HepG2 (cell line): ENCODE results near the gene CARMIL3. TPM values are rescaled to one million over a fixed set of nuclear protein-coding genes. Genes with fewer than 3 reads are reported as not detected.

Experiments
- ARID2 ChIP-seq: sonication (generic); formaldehyde crosslinking; IDR thresholded peaks from 2 replicates; pipeline ENCODE4 v1.8.1; 2022; ENCODE audit warnings: mild to moderate bottlenecking, missing genetic modification reagents, borderline replicate concordance
- DDIT3 ChIP-seq: sonication (generic); formaldehyde crosslinking; IDR thresholded peaks from 2 replicates; pipeline ENCODE4 v1.4.0; 2020; ENCODE audit warnings: mild to moderate bottlenecking, missing genetic modification reagents
- GABPB1 ChIP-seq: IDR thresholded peaks from 2 replicates; pipeline ENCODE4 v1.6.1; 2016; ENCODE audit warnings: mild to moderate bottlenecking, missing genetic modification reagents, moderate library complexity, missing compliant biosample characterization
- HDAC1 ChIP-seq: sonication (generic); formaldehyde crosslinking; IDR thresholded peaks from 2 replicates; pipeline ENCODE4 v1.5.1; 2020; ENCODE audit warnings: mild to moderate bottlenecking, missing genetic modification reagents
- HNF1A ChIP-seq, 2 experiments: sonication (generic) in 1 of 2; formaldehyde crosslinking in 1 of 2; IDR thresholded peaks; 2 replicates each; pipeline versions ENCODE4 v1.4.0 to v1.6.1; 2016 to 2020; ENCODE audit warnings: borderline replicate concordance in 1 of 2, low read depth in 1 of 2, mild to moderate bottlenecking in 1 of 2, missing genetic modification reagents in 1 of 2
- MED1 ChIP-seq: sonication (generic); formaldehyde crosslinking; IDR thresholded peaks from 2 replicates; pipeline ENCODE4 v1.4.0; 2020; ENCODE audit warnings: missing genetic modification reagents
- NR0B2 ChIP-seq: sonication (generic); formaldehyde crosslinking; IDR thresholded peaks from 2 replicates; pipeline ENCODE4 v1.4.0; 2020; ENCODE audit warnings: mild to moderate bottlenecking, missing genetic modification reagents
- PLSCR1 ChIP-seq: sonication (generic); formaldehyde crosslinking; IDR thresholded peaks from 2 replicates; pipeline ENCODE4 v1.5.0; 2020; ENCODE audit warnings: missing genetic modification reagents, mild to moderate bottlenecking, borderline replicate concordance
- POLR2AphosphoS5 ChIP-seq: IDR thresholded peaks from 2 replicates; pipeline ENCODE4 v1.6.1; 2012; ENCODE audit warnings: low read depth, low read length
- PRDM4 ChIP-seq: sonication (generic); formaldehyde crosslinking; IDR thresholded peaks from 2 replicates; pipeline ENCODE4 v1.9.0; 2021; ENCODE audit warnings: missing genetic modification reagents, borderline replicate concordance
- SNAPC5 ChIP-seq: sonication (generic); formaldehyde crosslinking; IDR thresholded peaks from 2 replicates; pipeline ENCODE4 v1.8.1; 2023; ENCODE audit warnings: mild to moderate bottlenecking, missing genetic modification reagents, borderline replicate concordance
- SRSF4 ChIP-seq: fragments of 200-400 bp; formaldehyde crosslinking; IDR thresholded peaks from one replicate; pipeline ENCODE4 v1.6.1; 2018; ENCODE audit warnings: mild to moderate bottlenecking, low read depth, low read length, moderate library complexity; ENCODE audit not compliant: poor library complexity, severe bottlenecking
- XRCC5 ChIP-seq: fragments of 200-400 bp; formaldehyde crosslinking; optimal IDR thresholded peaks from 2 replicates; pipeline ENCODE3; 2017; ENCODE audit warnings: mild to moderate bottlenecking, low read length
- ZNF362 ChIP-seq: sonication (generic); formaldehyde crosslinking; IDR thresholded peaks from 2 replicates; pipeline ENCODE4 v1.4.0; 2020; ENCODE audit warnings: missing genetic modification reagents, mild to moderate bottlenecking, borderline replicate concordance
- ZNF431 ChIP-seq: sonication (generic); formaldehyde crosslinking; IDR thresholded peaks from 2 replicates; pipeline ENCODE4 v1.9.0; 2022; ENCODE audit warnings: missing genetic modification reagents, low read depth, mild to moderate bottlenecking, borderline replicate concordance
- ZNF607 ChIP-seq: sonication (generic); formaldehyde crosslinking; IDR thresholded peaks from 2 replicates; pipeline ENCODE4 v1.5.1; 2020; ENCODE audit warnings: missing genetic modification reagents, mild to moderate bottlenecking, borderline replicate concordance
- ZNF619 ChIP-seq: sonication (generic); formaldehyde crosslinking; IDR thresholded peaks from 2 replicates; pipeline ENCODE4 v1.4.0; 2020; ENCODE audit warnings: mild to moderate bottlenecking, missing genetic modification reagents
- polyA plus RNA-seq, 8 experiments: library from polyadenylated mRNA; depleted of rRNA in 3 of 8; stranded (reverse) in 7 of 8; unstranded in 1 of 8; fragments of >200 nt; fragmentation: Illumina TruSeq in 4 of 8; extraction: Trizol in 4 of 8; gene quantifications; 2 replicates each; pipeline versions ENCODE4 v1.2.1 to v1.2.3, GENCODE V29; 2011 to 2016; ENCODE audit warnings: low read depth in 4 of 8, missing spikeins in 1 of 8, mixed read lengths in 1 of 8; ENCODE audit not compliant: insufficient read depth in 1 of 8
- total RNA-seq, 5 experiments: library from RNA; depleted of rRNA; stranded (reverse); fragments of >200 nt; fragmentation: Illumina TruSeq; extraction: Trizol; gene quantifications; 2 replicates each; pipeline ENCODE4 v1.2.3, GENCODE V29; 2016; ENCODE audit warnings: low read depth in 1 of 5

The CARMIL3 gene
- total and polyA plus RNA-seq, 2 of the 13 experiments (the other 11 are each of a cell fraction or from before 2014, with no cell fraction given), result 0.27 to 0.55 TPM

GRCh38 chr14:24080888-24081738 is 29.3 kb downstream of the CARMIL3 start (continued):
- TF ChIP-seq PLSCR1 (CRISPR knock-in tag) (no peak), ZNF607 (0 out of 2 replicates have a peak, but pooled peaks have one; percentile 20), HNF1A (IDR thresholded peaks at IDR 0.05; ENCODE audit: low read depth) (no peak), HNF1A (CRISPR knock-in tag; IDR thresholded peaks at IDR 0.05; ENCODE audit: borderline replicate concordance) (no peak), SRSF4 (no peak), POLR2AphosphoS5 (peak; percentile 30; the same call in 1 of the 2 replicates), ZNF362 (no peak), HDAC1 (CRISPR knock-in tag) (no peak), PRDM4 (CRISPR knock-in tag) (no peak), DDIT3 (no peak), NR0B2 (CRISPR knock-in tag) (no peak; the same call in 1 of the 2 replicates), GABPB1 (CRISPR knock-in tag) (peak; percentile 88), MED1 (0 out of 2 replicates have a peak, but pooled peaks have one; percentile 26), ZNF431 (CRISPR knock-in tag) (no peak), ZNF619 (no peak), ARID2 (CRISPR knock-in tag) (no peak), SNAPC5 (no peak), XRCC5 (peak; percentile 23)
